Stomach (tissue), 9 donors: ENCODE data around the gene LIPE. TPM values are rescaled to one million over a fixed set of nuclear protein-coding genes. Genes with fewer than 3 reads are reported as not detected.
A peak's percentile ranks its signal among the peaks of the same experiment; 100 is the strongest.

Experiments used
- DNase-seq, 2 donors: peaks; one replicate each; pipeline versions ENCODE4 v3.0.0 to v3.0.0-alpha.2; 2013 to 2019
- H3K27ac ChIP-seq, 5 donors: fragments of 200-600 bp in 4 of 5; sonication (generic) in 4 of 5; one replicate each; pipeline ENCODE4 v1.5.1; 2013 to 2019; ENCODE audit warnings: mild to moderate bottlenecking in 1 of 5, moderate library complexity in 1 of 5
- H3K27me3 ChIP-seq, 3 donors: fragments of 200-600 bp; sonication (generic); one replicate each; pipeline ENCODE4 v1.5.1; 2017 to 2019; ENCODE audit warnings: mixed run types in 1 of 3
- H3K36me3 ChIP-seq, 4 donors: fragments of 200-600 bp; sonication (generic); 1 replicate in 3 of 4; 2 replicates in 1 of 4; pipeline ENCODE4 v1.5.1; 2016 to 2019
- H3K4me1 ChIP-seq, 4 donors: fragments of 200-600 bp; sonication (generic); one replicate each; pipeline ENCODE4 v1.5.1; 2016 to 2019
- H3K4me3 ChIP-seq, 4 donors: fragments of 200-600 bp; sonication (generic) in 3 of 4; one replicate each; pipeline ENCODE4 v1.5.1; 2016 to 2019; ENCODE audit warnings: mild to moderate bottlenecking in 1 of 4
- H3K9me3 ChIP-seq, 4 donors: fragments of 200-600 bp; sonication (generic); one replicate each; pipeline ENCODE4 v1.5.1; 2016 to 2019
- CTCF ChIP-seq, 7 experiments: fragments of 450-650 bp in 4 of 7; fragments of 200-600 bp in 3 of 7; sonication (generic) in 3 of 7; IDR thresholded peaks; one replicate each; pipeline ENCODE4 v1.5.1; 2016 to 2019; ENCODE audit warnings: antibody characterized with exemption in 7 of 7, control low read depth in 2 of 7, mild to moderate bottlenecking in 1 of 7
- EP300 ChIP-seq: sonication (generic); formaldehyde crosslinking; IDR thresholded peaks from one replicate; pipeline ENCODE4 v1.6.1; 2017; ENCODE audit warnings: antibody characterized with exemption
- POLR2A ChIP-seq, 4 donors: fragments of 450-650 bp; IDR thresholded peaks; one replicate each; pipeline ENCODE4 v1.6.1; 2016; ENCODE audit warnings: antibody characterized with exemption in 4 of 4, control low read depth in 2 of 4, mild to moderate bottlenecking in 1 of 4, moderate library complexity in 1 of 4
- POLR2AphosphoS5 ChIP-seq, 3 donors: sonication (generic); formaldehyde crosslinking; IDR thresholded peaks; one replicate each; pipeline ENCODE4 v1.6.1; 2016; ENCODE audit warnings: antibody characterized with exemption in 3 of 3
- WGBS, 5 donors: extraction: QIAGEN DNeasy Blood & Tissue Kit in 3 of 5; methylation state at CpG; one replicate each; pipeline versions ENCODE4 v1.1.5 to v1.1.7; 2013 to 2018; 5-methylcytosine and 5-hydroxymethylcytosine counted together
- intact Hi-C: fragments of 100-400 bp; cut with DNase I; formaldehyde crosslinking; loops from one replicate; pipeline ENCODE4 v1.15.1; 2023; ENCODE audit warnings: low total_unique reads
- polyA plus RNA-seq, 3 donors: library from polyadenylated mRNA; stranded (reverse); fragments of 200-250 nt; gene quantifications; one replicate each; pipeline ENCODE4 v1.2.3, GENCODE V29; 2013
- total RNA-seq, 5 donors: library from RNA; depleted of rRNA; stranded (reverse); fragments of >200 nt; gene quantifications; one replicate each; pipeline versions ENCODE4 v1.1.0 to v1.2.3, GENCODE V29; 2014 to 2016
- donor health status: healthy with polysubstance abuse.
- donor health status: Bipolar disorder and iron deficiency.
- donor health status: healthy.

The LIPE gene
- total and polyA plus RNA-seq, 8 donors = 3.1 to 139 (median 10.6) TPM

GRCh38 chr19:42433503-42434260 is 6.5 kb upstream of the LIPE start:
- WGBS, 5 donors = 35 to 40% (median 37%) methylated on average over 9 of the region's 9 CpGs
- H3K4me1 ChIP-seq = peaks cover 4 to 44% (median 23%) of the 10 kb centered on the region in 4 donors
- peak overlapping the region in 3 of 5 donors; percentile 6 to 26 (median 19) for H3K27ac ChIP-seq
- H3K27me3 ChIP-seq = no peaks in the 10 kb centered on the region
- peaks cover 0 to 46% (median 12%) of the 10 kb centered on the region in 4 donors for H3K36me3 ChIP-seq
- H3K9me3 ChIP-seq = no peaks in the 10 kb centered on the region
- no peak for TF ChIP-seq EP300
- peak in 1 of 3 donors; percentile 37 for TF ChIP-seq POLR2AphosphoS5 (IDR thresholded peaks at IDR 0.05)
- peak in 3 of 7 experiments; percentile 34 to 56 (median 35) for TF ChIP-seq CTCF (IDR thresholded peaks at IDR 0.05)
- peak; percentile 80 to 89 for DNase-seq
- intact Hi-C loops = no loop called here
- no peak overlapping the region for H3K4me3 ChIP-seq

- intact Hi-C loops = no loop called here
- 88 to 96% (median 91%) methylated on average over 1 of the region's 1 CpG for WGBS, 5 donors
- H3K4me3 ChIP-seq = no peak overlapping the region
Measured at GRCh38 chr19:42431486-42431885, 4.3 kb upstream of the LIPE start.

GRCh38 chr19:42428676-42429075 is 1.5 kb upstream of the LIPE start:
- no peaks in the 10 kb centered on the region for H3K9me3 ChIP-seq
- no peak overlapping the region for H3K4me3 ChIP-seq
- DNase-seq = no peak
- intact Hi-C loops = no loop called here
- peaks cover 0 to 13% (median 0%) of the 10 kb centered on the region in 3 donors for H3K27me3 ChIP-seq
- TF ChIP-seq CTCF (IDR thresholded peaks at IDR 0.05) (no peak), EP300 (no peak), POLR2A (IDR thresholded peaks at IDR 0.05) (no peak), POLR2AphosphoS5 (IDR thresholded peaks at IDR 0.05) (no peak)
- 89 to 93% (median 93%) methylated on average over 3 of the region's 3 CpGs for WGBS, 5 donors
- H3K36me3 ChIP-seq = peaks cover 0 to 64% (median 22%) of the 10 kb centered on the region in 4 donors
- no peak overlapping the region for H3K27ac ChIP-seq
- peaks cover 6 to 26% (median 15%) of the 10 kb centered on the region in 4 donors for H3K4me1 ChIP-seq

More at GRCh38 chr19:42431486-42431885, 4.3 kb upstream of the LIPE start:
- H3K27ac ChIP-seq = no peak overlapping the region
- H3K4me1 ChIP-seq = peaks cover 4 to 31% (median 18%) of the 10 kb centered on the region in 4 donors
- no peaks in the 10 kb centered on the region for H3K9me3 ChIP-seq
- TF ChIP-seq POLR2AphosphoS5 (IDR thresholded peaks at IDR 0.05) (no peak), EP300 (no peak), CTCF (IDR thresholded peaks at IDR 0.05) (no peak), POLR2A (IDR thresholded peaks at IDR 0.05) (no peak)
- no peak for DNase-seq
- H3K36me3 ChIP-seq = peaks cover 0 to 64% (median 22%) of the 10 kb centered on the region in 4 donors
- H3K27me3 ChIP-seq = no peaks in the 10 kb centered on the region

- H3K27ac ChIP-seq = no peak overlapping the region
- DNase-seq = no peak
- TF ChIP-seq CTCF (IDR thresholded peaks at IDR 0.05) (no peak), POLR2AphosphoS5 (IDR thresholded peaks at IDR 0.05) (no peak), EP300 (no peak), POLR2A (IDR thresholded peaks at IDR 0.05) (no peak)
Measured at GRCh38 chr19:42426643-42427042, 545 bp downstream of the LIPE start.

More at GRCh38 chr19:42426643-42427042, 545 bp downstream of the LIPE start:
- intact Hi-C loops = no loop called here
- 85 to 96% (median 91%) methylated on average over 2 to 3 of the region's 3 CpGs for WGBS, 5 donors
- H3K4me1 ChIP-seq = peaks cover 13 to 37% (median 27%) of the 10 kb centered on the region in 4 donors
- peaks cover 0 to 45% (median 20%) of the 10 kb centered on the region in 4 donors for H3K36me3 ChIP-seq
- no peak overlapping the region for H3K4me3 ChIP-seq
- H3K9me3 ChIP-seq = no peaks in the 10 kb centered on the region
- peaks cover 0 to 20% (median 0%) of the 10 kb centered on the region in 3 donors for H3K27me3 ChIP-seq
